SHP77 (cell line): ENCODE data around the gene STK32C.
"Not testable (repeated sequence)": the region's sequence is repeated elsewhere in the genome, so short reads cannot be mapped to it uniquely, and the experiment has no call there.

Source experiments
- DNase-seq, 2 experiments: peaks; one replicate each; lab custom pipeline; 2025; lab: John Stamatoyannopoulos, UW

Gene STK32C

GRCh38 chr10:132338876-132339275 is 31.1 kb upstream of the STK32C start:
- no peak for DNase-seq

- not testable (repeated sequence) for DNase-seq
Observed at GRCh38 chr10:132337854-132338253, 30.1 kb upstream of the STK32C start.

DNA sequence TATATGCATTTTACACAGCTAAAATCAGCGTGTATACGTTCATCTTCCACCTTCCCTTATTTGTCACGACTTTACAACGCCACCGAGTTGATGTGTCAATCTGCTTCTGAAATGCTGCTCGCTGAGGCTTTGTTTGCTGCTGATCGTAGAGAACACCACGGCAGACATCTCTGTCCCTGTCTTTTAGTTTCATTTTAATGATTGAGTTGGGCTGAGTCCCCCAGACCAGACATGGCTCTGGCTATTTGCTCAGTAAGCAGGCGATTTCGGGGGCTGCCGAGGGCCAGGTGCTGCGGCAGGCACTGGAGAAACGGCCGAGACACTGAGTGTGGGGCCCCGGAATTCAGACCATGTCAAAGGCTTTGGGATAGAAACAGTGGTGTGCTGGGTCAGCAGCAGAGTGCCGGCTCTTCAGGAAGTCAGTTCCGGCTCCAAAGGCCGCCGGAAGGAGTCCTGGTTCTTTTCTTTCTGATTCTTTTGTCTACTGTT is 29.2 kb upstream of the STK32C start:
- DNase-seq = peak; percentile 15 to 17

DNA sequence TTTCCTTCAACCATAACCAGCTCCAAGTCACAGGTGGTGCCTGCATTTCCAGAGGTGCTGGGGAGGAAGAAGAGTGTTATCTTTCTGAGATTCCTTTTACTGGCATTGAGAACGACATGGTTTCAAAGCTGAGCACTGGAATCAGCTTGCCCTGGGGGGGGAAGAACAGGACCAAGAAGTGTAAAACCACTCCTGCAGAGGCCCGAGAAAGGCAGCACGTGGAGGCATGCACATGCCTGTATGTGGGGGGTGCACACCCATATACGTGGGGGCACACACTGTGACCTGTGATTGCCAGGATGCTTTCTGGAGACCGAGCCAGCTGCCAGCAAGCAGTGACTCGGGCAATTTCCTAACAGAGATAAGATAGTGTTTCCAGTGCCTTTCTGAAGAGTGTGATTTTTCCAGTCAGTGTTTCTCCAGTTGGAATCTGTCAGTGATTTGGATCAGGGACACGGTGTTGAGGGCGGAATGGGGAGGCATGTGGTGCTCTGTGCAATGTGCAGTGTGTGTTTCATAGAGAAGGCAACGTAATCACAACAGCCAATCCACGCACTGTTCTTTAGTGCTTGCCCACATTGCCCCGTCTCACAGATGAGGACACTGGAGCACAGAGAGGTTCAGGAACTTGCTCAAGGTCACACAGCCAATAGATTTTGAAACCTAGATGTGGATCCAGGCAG is 28.5 kb upstream of the STK32C start:
- peak; percentile 13 to 24 for DNase-seq

- DNase-seq = peak; percentile 97
Observed at GRCh38 chr10:132335189-132336063, 27.7 kb upstream of the STK32C start.

- no peak for DNase-seq
Observed at GRCh38 chr10:132334631-132335188, 27.0 kb upstream of the STK32C start.

- no peak for DNase-seq
Observed at GRCh38 chr10:132333386-132333785, 25.6 kb upstream of the STK32C start.

- DNase-seq = no peak
Observed at GRCh38 chr10:132332433-132332754, 24.6 kb upstream of the STK32C start.

- peak; percentile 94 for DNase-seq
Observed at GRCh38 chr10:132331601-132332432, 24.1 kb upstream of the STK32C start, which contains the start of gene LRRC27. Gene LRRC27, plus strand, starts transcription at chr10:132332193. Its CDS starts 1,332 bp downstream, at chr10:132333525.

DNA sequence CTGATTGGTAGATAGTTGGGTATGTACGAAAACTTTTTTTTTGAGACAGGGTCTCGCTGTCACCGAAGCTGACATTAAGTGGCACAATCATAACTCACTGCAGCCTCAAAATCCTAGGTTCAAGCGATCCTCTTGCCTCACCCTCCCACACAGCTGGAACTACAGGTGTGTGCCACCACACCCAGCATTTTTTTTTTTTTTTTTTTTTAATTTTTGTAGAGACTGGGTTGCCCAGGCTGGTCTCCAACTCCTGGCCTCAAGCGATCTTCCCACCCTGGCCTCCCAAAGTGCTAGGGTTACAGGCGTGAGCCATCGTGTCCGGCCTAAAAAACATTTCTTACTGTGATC is 22.7 kb upstream of the STK32C start:
- no peak for DNase-seq

DNA sequence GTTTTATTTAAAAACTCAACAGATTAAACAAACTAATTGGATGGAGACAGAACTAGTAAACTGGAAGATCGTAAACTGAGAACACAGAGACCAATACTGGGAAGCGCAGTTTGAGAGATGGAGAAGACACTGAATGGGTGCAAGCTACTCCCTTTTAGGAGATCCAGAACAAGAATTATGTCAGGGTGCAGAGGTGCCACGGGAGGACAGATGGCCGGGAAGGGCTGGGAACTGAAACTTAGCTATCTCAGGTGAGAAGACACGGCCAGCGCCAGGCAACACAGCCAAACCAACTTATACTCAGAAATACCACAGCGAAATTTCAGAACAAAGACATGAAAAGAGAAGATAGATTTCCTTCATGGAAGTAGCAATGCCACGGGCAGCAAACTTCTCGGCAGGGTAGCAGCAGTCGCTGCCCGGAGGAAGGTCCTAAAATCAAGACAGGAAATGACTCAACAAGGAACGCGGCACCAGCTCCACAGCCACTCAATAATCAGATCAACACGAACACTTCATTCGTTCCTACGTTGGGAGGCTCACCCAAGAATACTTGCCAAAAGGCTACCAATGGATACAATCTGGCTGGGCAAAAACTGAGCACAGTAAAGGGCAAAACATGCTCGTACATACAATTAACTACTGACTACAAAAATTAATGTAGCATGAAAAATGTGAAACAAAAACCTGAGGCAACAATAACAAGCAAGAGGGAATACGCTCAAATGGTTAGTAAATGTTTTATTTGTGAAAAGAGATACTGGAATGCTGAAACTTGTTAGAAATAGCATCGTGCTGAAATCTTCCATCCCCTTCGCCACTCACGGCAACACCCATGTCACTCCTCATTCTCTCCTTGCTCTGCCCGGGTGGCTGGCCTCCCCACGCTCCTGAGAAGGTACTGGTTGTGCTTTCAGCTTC is 22.1 kb upstream of the STK32C start:
- DNase-seq = no peak

GRCh38 chr10:132328738-132329137 is 21.0 kb upstream of the STK32C start:
- no peak for DNase-seq

GRCh38 chr10:132328106-132328505 is 20.4 kb upstream of the STK32C start:
- DNase-seq = no peak

- no peak for DNase-seq
Observed at GRCh38 chr10:132326925-132327324, 19.2 kb upstream of the STK32C start.

DNA sequence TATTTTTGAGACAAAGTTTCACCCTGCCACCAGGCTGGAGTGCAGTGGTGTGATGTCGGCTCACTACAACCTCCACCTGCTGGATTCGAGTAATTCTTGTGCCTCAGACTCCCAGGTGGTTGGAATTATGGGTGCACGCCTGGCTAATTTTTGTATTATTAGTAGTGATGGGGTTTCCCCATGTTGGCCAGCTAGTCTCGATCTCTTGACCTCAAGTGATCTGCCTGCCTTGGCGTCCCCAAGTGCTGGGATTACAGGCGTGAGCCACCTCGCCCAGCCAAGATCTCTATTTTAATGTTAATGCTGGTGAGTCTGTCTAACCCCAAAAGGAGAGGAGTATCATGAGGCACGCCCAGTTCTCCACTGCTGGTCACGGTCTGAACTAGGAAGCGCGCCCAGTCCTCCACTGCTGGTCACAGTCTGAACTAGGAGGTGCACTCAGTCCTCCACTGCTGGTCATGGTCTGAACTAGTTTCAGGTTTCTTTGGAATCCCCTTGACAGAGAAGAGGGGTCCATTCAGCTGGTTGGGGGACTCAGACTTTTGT is 18.7 kb upstream of the STK32C start:
- no peak for DNase-seq

- no peak for DNase-seq
Observed at GRCh38 chr10:132324186-132324585, 16.4 kb upstream of the STK32C start.

- DNase-seq = no peak
Observed at GRCh38 chr10:132322586-132323048, 14.9 kb upstream of the STK32C start.

DNA sequence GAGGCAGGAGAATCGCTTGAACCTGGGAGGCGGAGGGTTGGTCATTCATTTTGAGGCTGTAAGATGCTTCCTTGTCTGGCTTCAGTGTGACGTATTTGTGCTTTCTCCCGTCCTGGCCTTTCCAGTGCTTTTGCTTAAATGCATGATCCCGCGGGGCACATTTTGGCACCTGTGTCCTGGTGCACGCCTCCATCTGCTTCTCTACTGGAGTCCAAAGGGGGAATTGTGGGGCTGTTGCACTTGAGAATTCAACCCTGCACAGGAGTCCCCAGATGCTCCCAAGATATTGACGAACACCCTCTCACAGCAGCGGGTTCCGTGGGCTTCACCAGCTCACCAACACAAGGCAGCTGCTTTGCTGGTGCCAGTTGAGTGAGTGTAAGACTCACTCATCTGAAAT is 14.0 kb upstream of the STK32C start:
- no peak for DNase-seq

GRCh38 chr10:132320654-132321469 is 13.1 kb upstream of the STK32C start:
- DNase-seq = no peak
